GM18951 (cell line): ENCODE data around the gene LMNA.

Experiments used
- POLR2A ChIP-seq: IDR thresholded peaks from 4 replicates; pipeline ENCODE4 v1.6.1; 2011; ENCODE audit warnings: mild to moderate bottlenecking; ENCODE audit not compliant: insufficient read length, insufficient read depth; ENCODE audit errors: extremely low read depth
- in situ Hi-C: fragments of 300-500 bp; cut with MboI; formaldehyde crosslinking; loops from one replicate; pipeline ENCODE4 v1.12.0; 2022; ENCODE audit warnings: low sequenced_read_pairs, mixed read lengths, inconsistent platforms; ENCODE audit not compliant: unreplicated experiment

LMNA gene

GRCh38 chr1:156150333-156151011 is 36.0 kb downstream of the LMNA start:
- in situ Hi-C loops: no loop called here
- no peak for TF ChIP-seq POLR2A

- TF ChIP-seq POLR2A: peak; percentile 12
These were observed 36.7 kb downstream of the LMNA start for GRCh38 chr1:156151093-156151688.

DNA sequence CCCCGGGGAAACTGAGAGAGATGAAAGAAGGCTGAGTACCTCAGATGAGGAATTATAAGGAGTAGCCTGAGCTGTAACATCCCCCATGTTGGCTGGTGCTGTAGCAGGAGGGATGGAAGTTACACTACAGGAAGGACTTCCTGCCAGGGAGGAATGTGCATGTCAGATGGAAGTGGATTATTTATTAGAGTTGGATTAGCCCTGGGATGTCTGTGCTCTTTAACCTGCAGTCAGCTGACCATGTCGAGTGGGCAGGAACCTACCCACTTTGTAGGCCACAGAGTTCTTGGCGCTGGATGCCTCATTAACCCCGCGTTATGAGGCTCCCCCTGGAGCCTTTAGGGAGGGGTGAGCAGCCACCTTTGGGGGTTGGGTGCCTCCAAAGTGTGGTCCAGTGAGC is 38.1 kb downstream of the LMNA start:
- in situ Hi-C loops: no loop called here
- no peak for TF ChIP-seq POLR2A

More at GRCh38 chr1:156151093-156151688, 36.7 kb downstream of the LMNA start:
- in situ Hi-C loops: no loop called here

- in situ Hi-C loops: no loop called here
These were observed 38.9 kb downstream of the LMNA start, which contains the start of gene SEMA4A for GRCh38 chr1:156153362-156153761. Gene SEMA4A (plus strand): TSS chr1:156153585. CDS start chr1:156154579, 994 bp downstream.

DNA sequence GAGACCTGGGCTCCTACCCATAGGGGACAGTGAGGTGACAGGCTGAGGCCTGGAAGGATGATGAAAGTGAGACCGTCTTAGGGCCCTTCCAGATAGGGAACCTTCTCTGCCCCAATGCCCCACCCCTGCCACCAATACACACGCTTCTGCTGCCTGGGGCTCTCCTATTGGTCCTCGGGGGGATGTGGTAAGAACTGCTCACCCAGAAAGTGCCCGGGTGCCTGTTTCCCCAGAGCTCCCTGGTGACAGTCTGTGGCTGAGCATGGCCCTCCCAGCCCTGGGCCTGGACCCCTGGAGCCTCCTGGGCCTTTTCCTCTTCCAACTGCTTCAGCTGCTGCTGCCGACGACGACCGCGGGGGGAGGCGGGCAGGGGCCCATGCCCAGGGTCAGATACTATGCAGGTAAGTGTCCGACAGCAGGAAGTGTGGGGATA is 39.8 kb downstream of the LMNA start:
- peak; percentile 88 for TF ChIP-seq POLR2A
- in situ Hi-C loops: no loop called here

More at GRCh38 chr1:156153362-156153761, 38.9 kb downstream of the LMNA start, which contains the start of gene SEMA4A:
- no peak for TF ChIP-seq POLR2A

DNA sequence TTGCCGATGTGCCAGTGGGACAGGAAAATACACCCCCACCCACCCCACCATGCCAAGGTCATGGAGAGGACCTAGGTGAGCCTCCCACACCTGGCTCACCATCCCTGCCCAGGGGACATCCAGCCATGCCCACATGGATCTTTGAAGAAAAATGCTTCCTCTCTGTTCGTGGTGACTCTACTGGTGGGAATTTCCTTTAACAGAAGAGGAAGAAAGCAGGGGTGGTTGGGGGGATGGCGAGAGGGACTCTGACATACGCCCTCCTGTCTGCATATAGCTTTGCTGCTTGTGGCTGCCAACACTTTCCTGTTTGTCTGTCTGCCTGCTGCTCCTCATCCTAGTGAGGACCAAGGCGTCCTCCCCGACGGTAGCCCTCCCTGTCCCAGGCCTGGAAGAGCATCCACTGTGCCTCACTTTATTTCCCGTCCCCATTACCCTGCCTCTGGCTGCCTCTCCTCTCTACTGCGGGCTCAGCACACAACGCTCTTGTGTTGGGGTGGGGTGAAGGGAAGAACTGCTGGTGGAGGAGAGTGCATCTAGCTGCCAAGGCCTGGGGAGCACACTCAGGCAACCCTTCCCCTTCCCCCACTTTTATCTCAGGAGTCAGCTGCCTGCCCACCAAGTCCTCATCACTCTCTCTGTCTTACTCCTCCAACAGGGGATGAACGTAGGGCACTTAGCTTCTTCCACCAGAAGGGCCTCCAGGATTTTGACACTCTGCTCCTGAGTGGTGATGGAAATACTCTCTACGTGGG is 41.4 kb downstream of the LMNA start:
- in situ Hi-C loops: no loop called here
- TF ChIP-seq POLR2A: no peak

DNA sequence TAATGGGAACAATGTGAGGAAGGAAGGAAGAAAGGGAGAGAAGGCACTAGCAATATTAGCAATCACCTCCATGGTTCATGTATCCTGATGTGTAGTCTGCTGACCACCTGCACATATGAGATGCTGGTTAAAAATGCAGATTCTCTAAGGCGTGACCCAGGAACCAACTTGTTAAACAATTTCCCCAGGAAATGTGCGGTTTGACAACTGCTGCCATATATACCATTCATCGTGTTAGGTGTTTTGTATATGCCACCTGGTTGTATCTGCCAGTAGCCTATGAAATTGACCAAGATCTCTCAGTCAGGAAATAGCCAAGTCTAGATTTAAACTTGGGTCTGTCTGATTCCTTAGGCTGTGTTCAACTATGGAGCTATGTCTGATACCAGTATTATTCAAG is 43.0 kb downstream of the LMNA start:
- TF ChIP-seq POLR2A: no peak
- in situ Hi-C loops: no loop called here

DNA sequence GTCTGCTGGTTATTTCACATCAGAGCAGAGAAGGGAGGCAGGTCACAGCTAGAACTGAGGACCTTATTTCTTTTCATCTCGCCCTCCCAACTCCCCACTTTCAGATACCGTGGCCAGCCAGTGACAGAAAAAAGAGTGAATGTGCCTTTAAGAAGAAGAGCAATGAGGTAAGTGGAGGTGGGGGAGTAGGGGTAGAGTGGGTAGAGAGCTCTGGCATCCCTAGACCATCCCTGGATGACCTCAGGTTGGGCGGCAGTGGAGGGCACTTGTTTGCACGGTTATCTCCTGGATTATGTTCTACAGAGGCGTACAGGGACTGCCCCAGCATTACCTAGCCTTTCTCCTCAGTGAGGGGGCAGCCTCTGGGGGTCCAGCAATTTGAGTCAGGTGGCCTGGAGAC is 43.5 kb downstream of the LMNA start:
- TF ChIP-seq POLR2A: no peak
- in situ Hi-C loops: no loop called here

DNA sequence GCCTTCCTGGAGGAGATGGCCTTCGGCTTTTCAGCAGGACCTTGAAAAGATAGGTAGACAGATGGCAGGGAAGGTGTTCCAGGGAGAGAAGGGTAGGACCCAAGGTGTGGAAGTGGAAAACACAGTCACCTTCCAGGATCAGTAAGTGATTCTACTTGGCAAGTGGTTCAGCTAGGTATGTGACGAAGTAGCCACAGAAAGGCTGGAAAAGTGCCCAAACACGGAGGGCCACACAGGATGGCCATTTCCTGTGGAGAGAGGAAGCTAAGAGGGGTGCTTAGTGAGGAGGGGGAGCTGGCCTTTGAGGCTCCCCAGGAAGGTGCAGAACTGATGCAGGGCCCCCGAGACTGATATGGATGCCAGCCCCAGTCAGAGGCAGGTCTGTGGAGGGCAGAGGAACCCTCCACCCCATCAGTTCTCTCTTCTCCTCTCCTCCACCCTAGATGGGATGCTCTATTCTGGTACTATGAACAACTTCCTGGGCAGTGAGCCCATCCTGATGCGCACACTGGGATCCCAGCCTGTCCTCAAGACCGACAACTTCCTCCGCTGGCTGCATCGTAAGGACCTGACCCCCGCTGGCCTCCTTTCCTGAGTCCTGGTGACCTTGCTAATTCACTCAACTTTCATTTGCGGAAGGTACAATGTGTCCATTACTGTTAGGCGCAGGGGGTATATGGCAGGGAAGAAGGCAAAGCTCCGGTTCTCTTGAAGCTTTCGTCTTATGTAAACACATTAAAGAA is 45.7 kb downstream of the LMNA start:
- in situ Hi-C loops: no loop called here
- no peak for TF ChIP-seq POLR2A

GRCh38 chr1:156160743-156161171 is 46.2 kb downstream of the LMNA start:
- no peak for TF ChIP-seq POLR2A
- in situ Hi-C loops: no loop called here

- in situ Hi-C loops: no loop called here
- TF ChIP-seq POLR2A: no peak
These were observed 48.0 kb downstream of the LMNA start for GRCh38 chr1:156162430-156163037.

GRCh38 chr1:156163712-156164111 is 49.2 kb downstream of the LMNA start:
- no peak for TF ChIP-seq POLR2A
- in situ Hi-C loops: no loop called here
